ENCODE data around the gene ARHGEF25.
"Not testable (repeated sequence)": the region's sequence is repeated elsewhere in the genome, so short reads cannot be mapped to it uniquely, and the experiment has no call there.

ARHGEF25 gene

DNA sequence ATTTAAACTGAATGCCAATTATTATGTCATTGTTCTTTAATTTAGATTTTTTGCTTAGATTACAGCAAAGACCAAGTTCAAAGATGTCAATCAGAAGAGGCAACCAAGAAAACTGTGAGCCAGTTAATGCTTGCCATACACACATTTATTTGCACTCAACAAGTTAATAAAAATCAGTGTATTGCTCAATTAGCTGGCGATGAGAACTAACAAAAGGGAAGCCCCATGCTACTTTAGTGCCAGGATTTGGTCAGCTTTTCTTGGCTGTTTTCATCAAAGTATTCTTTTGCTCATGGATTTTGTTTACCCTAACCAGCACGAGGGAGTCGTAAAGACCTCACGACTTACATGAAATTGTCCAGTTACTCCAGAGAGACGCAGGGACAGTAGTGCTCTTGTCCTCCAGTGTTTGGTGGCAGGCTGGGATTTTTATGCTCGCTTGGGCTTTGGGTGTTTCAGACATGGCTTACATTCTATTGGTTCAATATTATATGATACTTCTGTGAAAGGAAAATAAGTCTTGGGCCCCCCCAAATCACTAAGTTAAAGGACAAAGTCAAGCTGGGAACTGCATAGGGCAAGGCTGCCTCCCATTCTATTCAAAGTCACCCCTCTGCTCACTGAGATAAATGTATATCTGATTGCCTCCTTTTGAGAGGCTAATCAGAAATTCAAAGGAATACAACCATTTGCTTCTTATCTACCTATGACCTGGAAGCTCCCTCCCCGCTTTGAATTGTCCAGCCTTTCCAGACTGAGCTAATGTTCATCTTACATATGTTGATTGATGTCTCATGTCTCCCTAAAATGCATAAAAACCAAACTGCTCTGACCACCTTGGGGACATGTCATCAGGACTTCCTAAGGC is 29.2 kb downstream of the ARHGEF25 start:
- Histone ChIP-seq H3K4me3 (replicated peaks; ENCODE audit: insufficient read depth, low read length) (no peak overlapping the region), H3K27me3 (ENCODE audit: insufficient read depth, poor library complexity, severe bottlenecking) (peaks cover 3% of the 10 kb centered on the region), H3K27ac (replicated peaks) (no peak overlapping the region)
- DNase-seq (ENCODE audit: low read depth in 1 of 2, low spot score in 1 of 2), result no peak
- TF ChIP-seq POLR2AphosphoS5 (IDR thresholded peaks at IDR 0.05; ENCODE audit: low read depth) (no peak), SPI1 (IDR thresholded peaks at IDR 0.05; ENCODE audit: borderline replicate concordance, low read depth) (no peak), GABPA (IDR thresholded peaks at IDR 0.05; ENCODE audit: low read depth) (no peak)
- TF ChIP-seq, protein P1, sequence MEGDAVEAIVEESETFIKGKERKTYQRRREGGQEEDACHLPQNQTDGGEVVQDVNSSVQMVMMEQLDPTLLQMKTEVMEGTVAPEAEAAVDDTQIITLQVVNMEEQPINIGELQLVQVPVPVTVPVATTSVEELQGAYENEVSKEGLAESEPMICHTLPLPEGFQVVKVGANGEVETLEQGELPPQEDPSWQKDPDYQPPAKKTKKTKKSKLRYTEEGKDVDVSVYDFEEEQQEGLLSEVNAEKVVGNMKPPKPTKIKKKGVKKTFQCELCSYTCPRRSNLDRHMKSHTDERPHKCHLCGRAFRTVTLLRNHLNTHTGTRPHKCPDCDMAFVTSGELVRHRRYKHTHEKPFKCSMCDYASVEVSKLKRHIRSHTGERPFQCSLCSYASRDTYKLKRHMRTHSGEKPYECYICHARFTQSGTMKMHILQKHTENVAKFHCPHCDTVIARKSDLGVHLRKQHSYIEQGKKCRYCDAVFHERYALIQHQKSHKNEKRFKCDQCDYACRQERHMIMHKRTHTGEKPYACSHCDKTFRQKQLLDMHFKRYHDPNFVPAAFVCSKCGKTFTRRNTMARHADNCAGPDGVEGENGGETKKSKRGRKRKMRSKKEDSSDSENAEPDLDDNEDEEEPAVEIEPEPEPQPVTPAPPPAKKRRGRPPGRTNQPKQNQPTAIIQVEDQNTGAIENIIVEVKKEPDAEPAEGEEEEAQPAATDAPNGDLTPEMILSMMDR (IDR thresholded peaks at IDR 0.05; ENCODE audit: insufficient read depth, low read length), result no peak
- TF ChIP-seq, protein P2, sequence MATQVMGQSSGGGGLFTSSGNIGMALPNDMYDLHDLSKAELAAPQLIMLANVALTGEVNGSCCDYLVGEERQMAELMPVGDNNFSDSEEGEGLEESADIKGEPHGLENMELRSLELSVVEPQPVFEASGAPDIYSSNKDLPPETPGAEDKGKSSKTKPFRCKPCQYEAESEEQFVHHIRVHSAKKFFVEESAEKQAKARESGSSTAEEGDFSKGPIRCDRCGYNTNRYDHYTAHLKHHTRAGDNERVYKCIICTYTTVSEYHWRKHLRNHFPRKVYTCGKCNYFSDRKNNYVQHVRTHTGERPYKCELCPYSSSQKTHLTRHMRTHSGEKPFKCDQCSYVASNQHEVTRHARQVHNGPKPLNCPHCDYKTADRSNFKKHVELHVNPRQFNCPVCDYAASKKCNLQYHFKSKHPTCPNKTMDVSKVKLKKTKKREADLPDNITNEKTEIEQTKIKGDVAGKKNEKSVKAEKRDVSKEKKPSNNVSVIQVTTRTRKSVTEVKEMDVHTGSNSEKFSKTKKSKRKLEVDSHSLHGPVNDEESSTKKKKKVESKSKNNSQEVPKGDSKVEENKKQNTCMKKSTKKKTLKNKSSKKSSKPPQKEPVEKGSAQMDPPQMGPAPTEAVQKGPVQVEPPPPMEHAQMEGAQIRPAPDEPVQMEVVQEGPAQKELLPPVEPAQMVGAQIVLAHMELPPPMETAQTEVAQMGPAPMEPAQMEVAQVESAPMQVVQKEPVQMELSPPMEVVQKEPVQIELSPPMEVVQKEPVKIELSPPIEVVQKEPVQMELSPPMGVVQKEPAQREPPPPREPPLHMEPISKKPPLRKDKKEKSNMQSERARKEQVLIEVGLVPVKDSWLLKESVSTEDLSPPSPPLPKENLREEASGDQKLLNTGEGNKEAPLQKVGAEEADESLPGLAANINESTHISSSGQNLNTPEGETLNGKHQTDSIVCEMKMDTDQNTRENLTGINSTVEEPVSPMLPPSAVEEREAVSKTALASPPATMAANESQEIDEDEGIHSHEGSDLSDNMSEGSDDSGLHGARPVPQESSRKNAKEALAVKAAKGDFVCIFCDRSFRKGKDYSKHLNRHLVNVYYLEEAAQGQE (IDR thresholded peaks at IDR 0.05; ENCODE audit: insufficient replicate concordance, low read depth), result no peak

DNA sequence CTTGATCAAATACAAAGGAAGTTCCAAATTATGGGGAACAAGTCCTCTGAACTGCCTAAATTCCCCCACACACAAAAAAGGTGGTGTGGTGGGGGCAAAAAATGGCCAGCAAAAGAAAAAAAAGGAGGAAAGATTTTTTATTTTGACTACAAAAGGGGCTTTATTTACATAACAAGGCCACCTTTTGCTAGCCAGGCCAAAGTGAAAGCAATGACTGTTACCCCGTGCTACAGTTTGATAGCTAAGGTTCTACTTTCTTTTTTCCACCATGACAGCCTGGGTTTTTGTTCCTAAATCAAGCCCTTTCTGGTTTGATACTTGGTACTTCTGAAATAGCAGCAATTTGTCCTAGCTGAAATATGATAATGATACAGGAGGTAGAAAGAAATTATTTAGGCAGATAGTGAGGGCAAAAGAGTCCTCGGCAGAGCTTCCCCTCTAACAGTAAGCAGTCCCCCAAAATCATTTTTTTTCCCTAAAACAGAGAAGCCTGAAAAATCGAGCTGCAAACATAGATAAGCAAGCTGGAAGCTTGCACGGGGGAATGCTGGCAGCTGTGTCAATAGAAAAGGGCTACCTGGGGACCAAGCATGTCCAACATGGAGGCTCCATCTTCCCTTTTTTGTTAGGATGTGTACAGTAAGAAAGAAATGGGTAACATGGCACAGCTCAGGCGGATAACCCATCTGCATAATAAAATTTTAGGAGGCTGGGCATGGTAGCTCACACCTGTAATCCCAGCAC is 30.6 kb downstream of the ARHGEF25 start:
- Histone ChIP-seq H3K27me3 (ENCODE audit: insufficient read depth, poor library complexity, severe bottlenecking) (peaks cover 3% of the 10 kb centered on the region), H3K4me3 (replicated peaks; ENCODE audit: insufficient read depth, low read length) (no peak overlapping the region), H3K27ac (replicated peaks) (no peak overlapping the region)
- TF ChIP-seq, protein P1 (IDR thresholded peaks at IDR 0.05; ENCODE audit: insufficient read depth, low read length), result no peak
- TF ChIP-seq POLR2AphosphoS5 (IDR thresholded peaks at IDR 0.05; ENCODE audit: low read depth), result no peak
- no peak for TF ChIP-seq SPI1 (IDR thresholded peaks at IDR 0.05; ENCODE audit: borderline replicate concordance, low read depth)
- no peak for TF ChIP-seq GABPA (IDR thresholded peaks at IDR 0.05; ENCODE audit: low read depth)
- no peak for DNase-seq (ENCODE audit: low read depth in 1 of 2, low spot score in 1 of 2)

DNA sequence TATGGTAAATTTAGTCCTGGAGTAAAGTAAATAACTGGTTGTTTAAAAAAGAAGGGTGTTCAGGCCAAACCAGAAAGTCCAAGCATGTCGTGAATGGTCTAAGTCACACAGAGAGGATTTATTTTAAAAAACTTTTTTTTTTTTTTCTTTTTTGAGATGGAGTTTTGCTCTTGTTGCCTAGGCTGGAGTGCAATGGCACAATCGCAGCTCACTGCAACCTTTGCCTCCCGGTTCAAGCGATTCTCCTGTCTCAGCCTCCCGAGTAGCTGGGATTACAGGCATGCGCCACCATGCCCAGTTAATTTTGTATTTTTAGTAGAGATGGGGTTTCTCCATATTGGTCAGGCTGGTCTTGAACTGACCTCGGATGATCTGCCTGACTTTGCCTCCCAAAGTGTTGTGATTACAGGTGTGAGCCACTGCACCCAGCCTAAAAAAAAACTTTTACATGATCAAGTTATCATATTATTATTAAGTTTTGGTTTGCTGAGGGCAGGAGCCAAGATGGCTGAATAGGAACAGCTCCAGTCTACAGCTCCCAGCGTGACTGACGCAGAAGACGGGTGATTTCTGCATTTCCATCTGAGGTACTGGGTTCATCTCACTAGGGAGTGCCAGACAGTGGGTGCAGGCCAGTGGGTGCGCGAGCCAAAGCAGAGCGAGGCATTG is 34.9 kb downstream of the ARHGEF25 start:
- not testable (repeated sequence) for DNase-seq (ENCODE audit: low read depth in 1 of 2, low spot score in 1 of 2); H3K27ac ChIP-seq (replicated peaks); H3K4me3 ChIP-seq (replicated peaks; ENCODE audit: insufficient read depth, low read length); H3K27me3 ChIP-seq (ENCODE audit: insufficient read depth, poor library complexity, severe bottlenecking)

DNA sequence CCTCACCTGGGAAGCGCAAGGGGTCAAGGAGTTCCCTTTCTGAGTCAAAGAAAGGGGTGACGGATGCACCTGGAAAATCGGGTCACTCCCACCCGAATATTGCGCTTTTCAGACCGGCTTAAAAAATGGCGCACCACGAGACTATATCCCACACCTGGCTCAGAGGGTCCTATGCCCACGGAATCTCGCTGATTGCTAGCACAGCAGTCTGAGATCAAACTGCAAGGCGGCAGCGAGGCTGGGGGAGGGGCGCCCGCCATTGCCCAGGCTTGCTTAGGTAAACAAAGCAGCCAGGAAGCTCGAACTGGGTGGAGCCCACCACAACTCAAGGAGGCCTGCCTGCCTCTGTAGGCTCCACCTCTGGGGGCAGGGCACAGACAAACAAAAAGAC is 35.4 kb downstream of the ARHGEF25 start:
- not testable (repeated sequence) for H3K27me3 ChIP-seq (ENCODE audit: insufficient read depth, poor library complexity, severe bottlenecking); H3K4me3 ChIP-seq (replicated peaks; ENCODE audit: insufficient read depth, low read length); DNase-seq (ENCODE audit: low read depth in 1 of 2, low spot score in 1 of 2); H3K27ac ChIP-seq (replicated peaks)

DNA sequence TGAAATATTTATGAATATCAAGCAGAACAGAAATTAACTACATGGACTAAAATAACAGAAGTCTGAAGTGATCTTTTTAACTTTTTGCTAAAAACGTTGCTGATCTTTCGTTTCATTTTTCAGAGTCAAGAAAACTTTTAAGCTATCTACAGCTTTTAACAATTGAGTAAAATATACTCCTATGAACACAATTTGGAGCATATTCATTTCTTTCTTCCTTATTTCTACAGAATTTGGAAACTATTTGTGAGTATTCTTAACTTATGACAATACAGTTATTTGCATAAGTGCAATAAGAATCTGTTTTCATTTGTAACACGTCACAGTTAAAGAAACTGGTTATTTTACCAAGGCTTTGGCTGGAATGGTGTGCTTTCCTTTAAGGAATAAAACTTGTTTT is 42.8 kb downstream of the ARHGEF25 start:
- Histone ChIP-seq H3K27ac (replicated peaks) (no peak overlapping the region), H3K27me3 (ENCODE audit: insufficient read depth, poor library complexity, severe bottlenecking) (no peaks in the 10 kb centered on the region), H3K4me3 (replicated peaks; ENCODE audit: insufficient read depth, low read length) (no peak overlapping the region)
- no peak for DNase-seq (ENCODE audit: low read depth in 1 of 2, low spot score in 1 of 2)
- TF ChIP-seq GABPA (IDR thresholded peaks at IDR 0.05; ENCODE audit: low read depth), result no peak
- TF ChIP-seq, protein P2 (IDR thresholded peaks at IDR 0.05; ENCODE audit: insufficient replicate concordance, low read depth), result no peak
- no peak for TF ChIP-seq SPI1 (IDR thresholded peaks at IDR 0.05; ENCODE audit: borderline replicate concordance, low read depth)
- TF ChIP-seq, protein P1 (IDR thresholded peaks at IDR 0.05; ENCODE audit: insufficient read depth, low read length), result no peak
- TF ChIP-seq POLR2AphosphoS5 (IDR thresholded peaks at IDR 0.05; ENCODE audit: low read depth), result no peak

All from HL-60 (cell line).